AML-193 (cell line): ENCODE data around the gene GSTM4.
"Not testable (repeated sequence)": the region's sequence is repeated elsewhere in the genome, so short reads cannot be mapped to it uniquely, and the experiment has no call there.

ENCODE experiments used
- DNase-seq, 2 experiments: peaks; one replicate each; lab custom pipeline; 2025; lab: John Stamatoyannopoulos, UW

Gene GSTM4

GRCh38 chr1:109704173-109704572 is 48.3 kb downstream of the GSTM4 start:
- no peak for DNase-seq

- DNase-seq: no peak
These were observed 49.5 kb downstream of the GSTM4 start for GRCh38 chr1:109705411-109705810.

- DNase-seq: not testable (repeated sequence)
These were observed 53.0 kb downstream of the GSTM4 start for GRCh38 chr1:109708949-109709348.

GRCh38 chr1:109709822-109710221 is 53.9 kb downstream of the GSTM4 start:
- not testable (repeated sequence) for DNase-seq
